ENCODE data around the gene RACGAP1. TPM values are rescaled to one million over a fixed set of nuclear protein-coding genes. Genes with fewer than 3 reads are reported as not detected.

Gene RACGAP1
- total RNA-seq, 2 donors from 2014 or later: 49.6 to 96.6 TPM

DNA sequence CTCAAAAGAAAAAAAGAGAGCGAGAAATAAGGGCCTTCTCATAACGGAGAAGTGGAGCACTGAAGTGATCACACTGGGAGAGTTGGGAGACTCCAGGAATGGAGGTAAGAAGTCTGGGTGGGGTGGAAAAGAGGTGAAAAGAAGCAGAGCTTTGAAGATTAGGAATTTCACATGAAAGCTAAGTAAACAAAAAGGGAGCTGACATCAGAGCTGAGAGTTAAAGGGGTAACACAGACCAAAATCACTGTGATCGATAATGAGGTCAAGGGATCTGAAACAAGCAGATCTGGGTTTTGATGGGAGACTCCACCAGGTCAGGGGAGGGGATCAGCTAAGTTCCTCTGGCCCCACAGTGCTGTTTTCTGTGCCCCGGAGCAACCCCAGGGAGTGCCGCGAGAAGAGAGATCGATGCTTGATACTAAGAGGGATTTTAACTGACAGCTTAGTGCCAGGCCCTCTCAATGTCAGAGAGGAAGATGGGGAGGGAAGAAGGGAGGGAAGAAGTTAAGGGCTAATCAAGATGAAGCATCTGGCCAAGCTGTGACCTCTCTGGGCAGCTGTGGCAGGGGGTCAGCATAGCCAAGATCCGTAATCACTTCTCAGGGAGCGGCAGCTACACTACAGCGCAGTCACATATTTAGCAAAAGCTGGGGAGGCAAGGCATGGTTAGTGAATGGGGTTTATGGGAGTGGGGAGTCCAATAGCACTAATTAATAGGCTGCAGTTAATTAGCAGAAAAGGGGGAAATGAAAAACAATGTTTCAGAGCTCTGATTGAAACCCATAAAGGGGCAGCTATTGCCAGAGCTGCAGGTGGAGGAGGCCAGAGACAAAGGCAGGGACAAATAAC, 44.6 kb downstream of the RACGAP1 start:
- Mint-ChIP-seq H3K4me1 (peaks cover 53% of the 10 kb centered on the region), H3K4me3 (no peak overlapping the region), H3K27ac (peak overlapping the region; percentile 3), H3K27me3 (ENCODE audit: insufficient read depth) (peaks cover 6% of the 10 kb centered on the region), H3K9me3 (no peaks in the 10 kb centered on the region), H3K36me3 (ENCODE audit: low read depth) (no peaks in the 10 kb centered on the region)
- WGBS, 2 experiments (ENCODE audit: insufficient coverage in 1 of 2, insufficient read length in 1 of 2): 84 to 86% methylated on average over 10 of the region's 10 CpGs
- Histone ChIP-seq H3K4me1 (ENCODE audit: control insufficient read depth, insufficient read depth, low read length) (peaks cover 20% of the 10 kb centered on the region), H3K27me3 (ENCODE audit: control insufficient read depth, insufficient read depth, low read length, poor library complexity, severe bottlenecking) (peaks cover 29% of the 10 kb centered on the region), H3K27ac (ENCODE audit: low read depth, low read length) (peak overlapping the region; percentile 15), H3K9me3 (ENCODE audit: control insufficient read depth, low read length) (no peaks in the 10 kb centered on the region), H3K36me3 (ENCODE audit: control insufficient read depth, insufficient read depth, low read length) (no peaks in the 10 kb centered on the region), H3K9ac (ENCODE audit: extremely low read depth, low read length, poor library complexity, severe bottlenecking) (no peak overlapping the region), H3K4me3 (ENCODE audit: low read length) (no peak overlapping the region)
- TF ChIP-seq, protein P1, sequence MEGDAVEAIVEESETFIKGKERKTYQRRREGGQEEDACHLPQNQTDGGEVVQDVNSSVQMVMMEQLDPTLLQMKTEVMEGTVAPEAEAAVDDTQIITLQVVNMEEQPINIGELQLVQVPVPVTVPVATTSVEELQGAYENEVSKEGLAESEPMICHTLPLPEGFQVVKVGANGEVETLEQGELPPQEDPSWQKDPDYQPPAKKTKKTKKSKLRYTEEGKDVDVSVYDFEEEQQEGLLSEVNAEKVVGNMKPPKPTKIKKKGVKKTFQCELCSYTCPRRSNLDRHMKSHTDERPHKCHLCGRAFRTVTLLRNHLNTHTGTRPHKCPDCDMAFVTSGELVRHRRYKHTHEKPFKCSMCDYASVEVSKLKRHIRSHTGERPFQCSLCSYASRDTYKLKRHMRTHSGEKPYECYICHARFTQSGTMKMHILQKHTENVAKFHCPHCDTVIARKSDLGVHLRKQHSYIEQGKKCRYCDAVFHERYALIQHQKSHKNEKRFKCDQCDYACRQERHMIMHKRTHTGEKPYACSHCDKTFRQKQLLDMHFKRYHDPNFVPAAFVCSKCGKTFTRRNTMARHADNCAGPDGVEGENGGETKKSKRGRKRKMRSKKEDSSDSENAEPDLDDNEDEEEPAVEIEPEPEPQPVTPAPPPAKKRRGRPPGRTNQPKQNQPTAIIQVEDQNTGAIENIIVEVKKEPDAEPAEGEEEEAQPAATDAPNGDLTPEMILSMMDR (conservative IDR thresholded peaks at IDR 0.05): no peak
- DNase-seq: peak; percentile 46

DNA sequence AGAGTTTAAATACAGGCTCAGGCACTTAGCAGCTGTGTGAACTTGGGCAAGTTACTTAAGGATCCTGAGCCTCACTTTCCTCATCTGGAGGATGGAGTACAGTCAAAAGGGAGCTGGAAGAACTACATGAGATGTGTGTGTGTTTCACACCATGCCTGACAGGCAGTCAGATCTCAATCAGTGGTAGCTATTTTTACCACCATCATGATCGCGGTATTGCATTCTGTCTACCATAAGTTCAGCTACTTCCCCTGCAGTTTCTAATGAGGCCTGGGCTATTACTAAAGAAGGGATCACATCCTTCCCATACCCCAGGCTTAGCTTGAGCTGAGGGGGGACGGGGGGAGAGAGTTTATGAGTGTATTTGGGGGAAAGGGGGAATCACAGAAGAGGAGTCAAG, 45.5 kb downstream of the RACGAP1 start:
- Histone ChIP-seq H3K36me3 (ENCODE audit: control insufficient read depth, insufficient read depth, low read length) (no peaks in the 10 kb centered on the region), H3K27ac (ENCODE audit: low read depth, low read length) (no peak overlapping the region), H3K27me3 (ENCODE audit: control insufficient read depth, insufficient read depth, low read length, poor library complexity, severe bottlenecking) (peaks cover 19% of the 10 kb centered on the region), H3K9me3 (ENCODE audit: control insufficient read depth, low read length) (no peaks in the 10 kb centered on the region), H3K4me3 (ENCODE audit: low read length) (no peak overlapping the region), H3K9ac (ENCODE audit: extremely low read depth, low read length, poor library complexity, severe bottlenecking) (no peak overlapping the region), H3K4me1 (ENCODE audit: control insufficient read depth, insufficient read depth, low read length) (peaks cover 12% of the 10 kb centered on the region)
- Mint-ChIP-seq H3K27ac (no peak overlapping the region), H3K4me1 (peaks cover 44% of the 10 kb centered on the region), H3K9me3 (no peaks in the 10 kb centered on the region), H3K36me3 (ENCODE audit: low read depth) (no peaks in the 10 kb centered on the region), H3K27me3 (ENCODE audit: insufficient read depth) (peaks cover 9% of the 10 kb centered on the region), H3K4me3 (no peak overlapping the region)
- DNase-seq: peak; percentile 18
- TF ChIP-seq, protein P1 (conservative IDR thresholded peaks at IDR 0.05): no peak
- WGBS, 2 experiments (ENCODE audit: insufficient coverage in 1 of 2, insufficient read length in 1 of 2): 80 to 100% methylated on average over 2 to 3 of the region's 3 CpGs

DNA sequence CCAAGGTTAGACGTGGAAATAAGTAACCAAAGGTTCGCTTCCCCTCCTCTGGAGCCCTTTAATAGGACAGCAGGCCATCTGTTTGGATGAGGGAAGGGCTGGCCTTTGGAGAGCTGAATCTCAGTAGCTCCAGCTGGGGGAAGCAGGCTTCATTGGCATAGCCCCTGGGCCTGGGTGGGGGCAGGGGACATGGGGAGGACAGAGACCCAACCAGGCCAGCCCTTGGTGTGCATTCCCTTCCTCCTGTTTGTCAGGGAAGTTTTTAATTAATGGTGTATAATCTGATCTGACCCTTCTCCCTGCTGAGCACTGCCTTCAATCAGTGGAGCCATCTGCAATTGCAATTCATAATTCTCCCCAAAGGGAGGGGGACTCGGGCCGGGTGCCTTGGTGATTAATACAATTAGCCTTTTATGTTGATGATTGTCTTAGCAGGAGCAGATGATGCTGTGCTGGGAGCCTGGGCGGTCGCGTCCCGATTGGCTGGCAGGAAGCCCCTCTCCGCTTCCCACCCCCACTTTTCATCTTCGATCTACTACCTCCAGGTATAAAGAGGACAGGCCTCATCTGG, 46.2 kb downstream of the RACGAP1 start:
- H3K9ac ChIP-seq (ENCODE audit: extremely low read depth, low read length, poor library complexity, severe bottlenecking): no peak overlapping the region
- TF ChIP-seq, protein P1 (conservative IDR thresholded peaks at IDR 0.05): no peak
- H3K4me1 ChIP-seq (ENCODE audit: control insufficient read depth, insufficient read depth, low read length): peaks cover 5% of the 10 kb centered on the region
- H3K27me3 Mint-ChIP-seq (ENCODE audit: insufficient read depth): peaks cover 9% of the 10 kb centered on the region
- H3K36me3 ChIP-seq (ENCODE audit: control insufficient read depth, insufficient read depth, low read length): no peaks in the 10 kb centered on the region
- WGBS, 2 experiments (ENCODE audit: insufficient coverage in 1 of 2, insufficient read length in 1 of 2): 82 to 100% methylated on average over 2 to 5 of the region's 10 CpGs
- H3K4me1 Mint-ChIP-seq: peaks cover 37% of the 10 kb centered on the region
- H3K27ac ChIP-seq (ENCODE audit: low read depth, low read length): peak overlapping the region; percentile 88
- peak; percentile 39 for DNase-seq
- H3K27me3 ChIP-seq (ENCODE audit: control insufficient read depth, insufficient read depth, low read length, poor library complexity, severe bottlenecking): peaks cover 17% of the 10 kb centered on the region
- no peak overlapping the region for H3K4me3 Mint-ChIP-seq
- no peak overlapping the region for H3K27ac Mint-ChIP-seq
- H3K4me3 ChIP-seq (ENCODE audit: low read length): no peak overlapping the region
- no peaks in the 10 kb centered on the region for H3K36me3 Mint-ChIP-seq (ENCODE audit: low read depth)
- H3K9me3 Mint-ChIP-seq: no peaks in the 10 kb centered on the region
- no peaks in the 10 kb centered on the region for H3K9me3 ChIP-seq (ENCODE audit: control insufficient read depth, low read length)

All from endodermal cell (in vitro differentiated cells).